ENCODE measurements around the gene MAPT.

MAPT gene

GRCh38 chr17:45896803-45897693 is 2.7 kb downstream of the MAPT start:
- no peak for DNase-seq (ENCODE audit: low spot score)
- Mint-ChIP-seq H3K9me3 (no peaks in the 10 kb centered on the region), H3K36me3 (ENCODE audit: low read depth) (no peaks in the 10 kb centered on the region), H3K4me1 (ENCODE audit: low read depth) (peaks cover 5% of the 10 kb centered on the region), H3K4me3 (no peak overlapping the region), H3K27ac (no peak overlapping the region), H3K27me3 (ENCODE audit: low read depth) (peaks cover 64% of the 10 kb centered on the region)

GRCh38 chr17:45900136-45900535 is 5.8 kb downstream of the MAPT start:
- Mint-ChIP-seq H3K27ac (no peak overlapping the region), H3K27me3 (ENCODE audit: low read depth) (peaks cover 51% of the 10 kb centered on the region), H3K9me3 (no peaks in the 10 kb centered on the region)

GRCh38 chr17:45900723-45901415 is 6.5 kb downstream of the MAPT start:
- Mint-ChIP-seq H3K27me3 (ENCODE audit: low read depth) (peaks cover 46% of the 10 kb centered on the region), H3K4me1 (ENCODE audit: low read depth) (peaks cover 1% of the 10 kb centered on the region), H3K9me3 (no peaks in the 10 kb centered on the region), H3K4me3 (no peak overlapping the region), H3K36me3 (ENCODE audit: low read depth) (no peaks in the 10 kb centered on the region), H3K27ac (no peak overlapping the region)
- DNase-seq (ENCODE audit: low spot score) = no peak

More at GRCh38 chr17:45900136-45900535, 5.8 kb downstream of the MAPT start:
- no peak for DNase-seq (ENCODE audit: low spot score)
- Mint-ChIP-seq H3K36me3 (ENCODE audit: low read depth) (no peaks in the 10 kb centered on the region), H3K4me3 (no peak overlapping the region), H3K4me1 (ENCODE audit: low read depth) (peaks cover 2% of the 10 kb centered on the region)

- Mint-ChIP-seq H3K4me3 (no peak overlapping the region), H3K4me1 (ENCODE audit: low read depth) (peaks cover 6% of the 10 kb centered on the region), H3K36me3 (ENCODE audit: low read depth) (no peaks in the 10 kb centered on the region), H3K27ac (no peak overlapping the region), H3K27me3 (ENCODE audit: low read depth) (peaks cover 31% of the 10 kb centered on the region), H3K9me3 (no peaks in the 10 kb centered on the region)
- DNase-seq (ENCODE audit: low spot score) = no peak
Measured at GRCh38 chr17:45902892-45903346, 8.6 kb downstream of the MAPT start.

GRCh38 chr17:45904866-45905265 is 10.5 kb downstream of the MAPT start:
- H3K36me3 Mint-ChIP-seq (ENCODE audit: low read depth) = no peaks in the 10 kb centered on the region
- H3K4me3 Mint-ChIP-seq = no peak overlapping the region
- H3K27ac Mint-ChIP-seq = no peak overlapping the region
- DNase-seq (ENCODE audit: low spot score) = no peak
- H3K9me3 Mint-ChIP-seq = no peaks in the 10 kb centered on the region
- peaks cover 12% of the 10 kb centered on the region for H3K27me3 Mint-ChIP-seq (ENCODE audit: low read depth)
- H3K4me1 Mint-ChIP-seq (ENCODE audit: low read depth) = peaks cover 10% of the 10 kb centered on the region

- no peak overlapping the region for H3K27ac Mint-ChIP-seq
- DNase-seq (ENCODE audit: low spot score) = no peak
- H3K36me3 Mint-ChIP-seq (ENCODE audit: low read depth) = no peaks in the 10 kb centered on the region
- H3K27me3 Mint-ChIP-seq (ENCODE audit: low read depth) = peaks cover 9% of the 10 kb centered on the region
- H3K9me3 Mint-ChIP-seq = no peaks in the 10 kb centered on the region
- H3K4me3 Mint-ChIP-seq = no peak overlapping the region
- peaks cover 10% of the 10 kb centered on the region for H3K4me1 Mint-ChIP-seq (ENCODE audit: low read depth)
Measured at GRCh38 chr17:45905814-45906213, 11.5 kb downstream of the MAPT start.

- H3K27me3 Mint-ChIP-seq (ENCODE audit: low read depth) = peaks cover 5% of the 10 kb centered on the region
Measured at GRCh38 chr17:45906237-45906636, 11.9 kb downstream of the MAPT start.

GRCh38 chr17:45906927-45907622 is 12.7 kb downstream of the MAPT start:
- Mint-ChIP-seq H3K27me3 (ENCODE audit: low read depth) (peaks cover 5% of the 10 kb centered on the region), H3K4me1 (ENCODE audit: low read depth) (peaks cover 10% of the 10 kb centered on the region), H3K27ac (no peak overlapping the region), H3K36me3 (ENCODE audit: low read depth) (no peaks in the 10 kb centered on the region), H3K4me3 (no peak overlapping the region), H3K9me3 (peaks cover under 1% of the 10 kb centered on the region)
- DNase-seq (ENCODE audit: low spot score) = peak; percentile 52

More at GRCh38 chr17:45906237-45906636, 11.9 kb downstream of the MAPT start:
- Mint-ChIP-seq H3K9me3 (no peaks in the 10 kb centered on the region), H3K4me1 (ENCODE audit: low read depth) (peaks cover 10% of the 10 kb centered on the region), H3K27ac (no peak overlapping the region), H3K4me3 (no peak overlapping the region), H3K36me3 (ENCODE audit: low read depth) (no peaks in the 10 kb centered on the region)
- no peak for DNase-seq (ENCODE audit: low spot score)

GRCh38 chr17:45907750-45908395 is 13.5 kb downstream of the MAPT start:
- Mint-ChIP-seq H3K4me3 (no peak overlapping the region), H3K4me1 (ENCODE audit: low read depth) (peaks cover 10% of the 10 kb centered on the region), H3K27ac (no peak overlapping the region), H3K36me3 (ENCODE audit: low read depth) (no peaks in the 10 kb centered on the region), H3K27me3 (ENCODE audit: low read depth) (peaks cover 3% of the 10 kb centered on the region), H3K9me3 (peaks cover 4% of the 10 kb centered on the region)
- no peak for DNase-seq (ENCODE audit: low spot score)

GRCh38 chr17:45908460-45908859 is 14.1 kb downstream of the MAPT start:
- Mint-ChIP-seq H3K27ac (no peak overlapping the region), H3K36me3 (ENCODE audit: low read depth) (no peaks in the 10 kb centered on the region), H3K9me3 (peaks cover 4% of the 10 kb centered on the region), H3K4me1 (ENCODE audit: low read depth) (peaks cover 10% of the 10 kb centered on the region), H3K4me3 (no peak overlapping the region), H3K27me3 (ENCODE audit: low read depth) (peaks cover 3% of the 10 kb centered on the region)
- peak; percentile 42 for DNase-seq (ENCODE audit: low spot score)

GRCh38 chr17:45908935-45909334 is 14.6 kb downstream of the MAPT start:
- Mint-ChIP-seq H3K36me3 (ENCODE audit: low read depth) (no peaks in the 10 kb centered on the region), H3K27ac (no peak overlapping the region), H3K9me3 (peaks cover 4% of the 10 kb centered on the region), H3K27me3 (ENCODE audit: low read depth) (peaks cover 3% of the 10 kb centered on the region), H3K4me3 (no peak overlapping the region), H3K4me1 (ENCODE audit: low read depth) (peaks cover 10% of the 10 kb centered on the region)
- no peak for DNase-seq (ENCODE audit: low spot score)

GRCh38 chr17:45910667-45911066 is 16.3 kb downstream of the MAPT start:
- Mint-ChIP-seq H3K27ac (no peak overlapping the region), H3K27me3 (ENCODE audit: low read depth) (peaks cover 8% of the 10 kb centered on the region), H3K4me1 (ENCODE audit: low read depth) (peaks cover 10% of the 10 kb centered on the region), H3K36me3 (ENCODE audit: low read depth) (no peaks in the 10 kb centered on the region), H3K4me3 (no peak overlapping the region), H3K9me3 (peaks cover 4% of the 10 kb centered on the region)
- no peak for DNase-seq (ENCODE audit: low spot score)

GRCh38 chr17:45912319-45912718 is 18.0 kb downstream of the MAPT start:
- no peak for DNase-seq (ENCODE audit: low spot score)
- Mint-ChIP-seq H3K4me1 (ENCODE audit: low read depth) (peaks cover 6% of the 10 kb centered on the region), H3K27ac (no peak overlapping the region), H3K4me3 (no peak overlapping the region), H3K9me3 (peaks cover 4% of the 10 kb centered on the region), H3K27me3 (ENCODE audit: low read depth) (peaks cover 11% of the 10 kb centered on the region), H3K36me3 (ENCODE audit: low read depth) (no peaks in the 10 kb centered on the region)

Data from T-helper 2 cell treated with Interferon-gamma antibody and Interleukin-4, amounts not matched to agents 5 μg/mL and 100 μg/mL, for 36 hours (primary cell).